CD14-positive monocyte (primary cell): Measurements from ENCODE around the gene ZNF506. TPM values are rescaled to one million over a fixed set of nuclear protein-coding genes. Genes with fewer than 3 reads are reported as not detected.
"Not testable (repeated sequence)": the region's sequence is repeated elsewhere in the genome, so short reads cannot be mapped to it uniquely, and the experiment has no call there.

Experiments used
- DNase-seq, 3 donors: peaks; one replicate each; pipeline ENCODE4 v3.0.0-alpha.2; 2011 to 2022
- H2AFZ ChIP-seq: 2 replicates; pipeline ENCODE4 v1.6.0; 2012; ENCODE audit warnings: mild to moderate bottlenecking, low read depth, low read length, inconsistent platforms; ENCODE audit not compliant: insufficient read depth, poor library complexity, severe bottlenecking
- H3K27ac ChIP-seq, 2 donors: 1 replicate in 1 of 2; 2 replicates in 1 of 2; pipeline ENCODE4 v1.5.1; 2012 to 2013; ENCODE audit warnings: low read length in 2 of 2, control low read depth in 1 of 2, inconsistent platforms in 1 of 2, low read depth in 1 of 2, mild to moderate bottlenecking in 1 of 2
- H3K27me3 ChIP-seq, 2 donors: one replicate each; pipeline versions ENCODE4 v1.6.0 to v1.6.1; 2011 to 2013; ENCODE audit warnings: low read length in 2 of 2; ENCODE audit not compliant: control insufficient read depth in 2 of 2, insufficient read depth in 2 of 2
- H3K36me3 ChIP-seq, 2 donors: replicated peaks in 1 of 2; 1 replicate in 1 of 2; 2 replicates in 1 of 2; pipeline versions ENCODE4 v1.5.1 to v1.6.1; 2012 to 2013; ENCODE audit warnings: low read length in 2 of 2, control low read depth in 1 of 2, inconsistent platforms in 1 of 2, mild to moderate bottlenecking in 1 of 2; ENCODE audit not compliant: insufficient read depth in 2 of 2, control insufficient read depth in 1 of 2
- H3K4me1 ChIP-seq, 2 donors: 1 replicate in 1 of 2; 2 replicates in 1 of 2; pipeline versions ENCODE4 v1.5.1 to v1.6.1; 2012 to 2013; ENCODE audit warnings: low read length in 2 of 2, control low read depth in 1 of 2, inconsistent platforms in 1 of 2, mild to moderate bottlenecking in 1 of 2, moderate library complexity in 1 of 2; ENCODE audit not compliant: insufficient read depth in 2 of 2, control insufficient read depth in 1 of 2
- H3K4me2 ChIP-seq: replicated peaks from 2 replicates; pipeline ENCODE3; 2012; ENCODE audit warnings: low read length, moderate library complexity, mild to moderate bottlenecking; ENCODE audit not compliant: poor library complexity, severe bottlenecking; ENCODE audit errors: extremely low read depth
- H3K4me3 ChIP-seq, 3 experiments: fragments of 200-600 bp in 1 of 3; sonication (generic) in 1 of 3; replicated peaks in 1 of 3; 1 replicate in 2 of 3; 2 replicates in 1 of 3; pipeline ENCODE4 v1.5.1; 2011 to 2013; ENCODE audit warnings: low read length in 3 of 3, mild to moderate bottlenecking in 3 of 3, control low read depth in 2 of 3, low read depth in 2 of 3, inconsistent platforms in 1 of 3, moderate library complexity in 1 of 3
- H3K79me2 ChIP-seq: 2 replicates; pipeline ENCODE4 v1.6.0; 2012; ENCODE audit warnings: mild to moderate bottlenecking, control low read depth, inconsistent platforms, low read length, moderate library complexity; ENCODE audit not compliant: insufficient read depth
- H3K9ac ChIP-seq: 2 replicates; pipeline ENCODE4 v1.6.0; 2017; ENCODE audit warnings: low read length, mild to moderate bottlenecking; ENCODE audit not compliant: insufficient read depth, poor library complexity, severe bottlenecking
- H3K9me3 ChIP-seq, 2 donors: replicated peaks in 1 of 2; 1 replicate in 1 of 2; 2 replicates in 1 of 2; pipeline versions ENCODE4 v1.5.1 to v1.6.1; 2012 to 2013; ENCODE audit warnings: low read length in 2 of 2, control low read depth in 1 of 2; ENCODE audit not compliant: control insufficient read depth in 1 of 2, insufficient read depth in 1 of 2
- H4K20me1 ChIP-seq: 2 replicates; pipeline ENCODE4 v1.6.0; 2012; ENCODE audit warnings: mild to moderate bottlenecking, low read length, control low read depth, moderate library complexity; ENCODE audit not compliant: insufficient read depth
- H3K27ac Mint-ChIP-seq, 7 donors: one replicate each; pipeline ENCODE4 v1.8.0; 2020; ENCODE audit warnings: mild to moderate bottlenecking in 7 of 7, mixed read lengths in 7 of 7, moderate library complexity in 6 of 7, inconsistent platforms in 2 of 7
- H3K27me3 Mint-ChIP-seq, 3 donors: one replicate each; pipeline ENCODE4 v1.8.0; 2021 to 2022; ENCODE audit warnings: low read depth in 3 of 3, mild to moderate bottlenecking in 3 of 3, mixed read lengths in 3 of 3, moderate library complexity in 3 of 3, inconsistent platforms in 1 of 3
- H3K36me3 Mint-ChIP-seq, 2 donors: one replicate each; pipeline ENCODE4 v1.8.0; 2020; ENCODE audit warnings: mixed read lengths in 2 of 2, inconsistent platforms in 1 of 2, mild to moderate bottlenecking in 1 of 2
- H3K4me1 Mint-ChIP-seq: one replicate; pipeline ENCODE4 v1.8.0; 2020; ENCODE audit warnings: mild to moderate bottlenecking, mixed read lengths
- H3K4me3 Mint-ChIP-seq, 2 donors: one replicate each; pipeline ENCODE4 v1.8.0; 2020; ENCODE audit warnings: mild to moderate bottlenecking in 2 of 2, mixed read lengths in 2 of 2, moderate library complexity in 1 of 2
- H3K9me3 Mint-ChIP-seq, 7 donors: one replicate each; pipeline ENCODE4 v1.8.0; 2020 to 2022; ENCODE audit warnings: mixed read lengths in 7 of 7, mild to moderate bottlenecking in 6 of 7, moderate library complexity in 6 of 7, inconsistent platforms in 2 of 7
- WGBS: methylation state at CpG from one replicate; pipeline ENCODE4 v1.1.5; 2013; ENCODE audit warnings: missing lambda C conversion rate; ENCODE audit not compliant: insufficient coverage; 5-methylcytosine and 5-hydroxymethylcytosine counted together
- intact Hi-C, 2 donors: fragments of 100-400 bp; cut with micrococcal nuclease; formaldehyde crosslinking; loops; one replicate each; pipeline versions ENCODE4 v1.15.0 to v1.15.1; 2023
- polyA plus RNA-seq, 3 donors: library from polyadenylated mRNA; depleted of rRNA in 1 of 3; unstranded in 2 of 3; stranded (reverse) in 1 of 3; fragments of 300-500 nt in 2 of 3; fragments of >200 nt in 1 of 3; fragmentation: Illumina TruSeq in 2 of 3; gene quantifications; 1 replicate in 2 of 3; 2 replicates in 1 of 3; pipeline ENCODE4 v1.2.3, GENCODE V29; 2012 to 2021
- TF ChIP-seq, protein P1 (sequence below): fragments of 200-600 bp; IDR thresholded peaks from one replicate; pipeline ENCODE4 v1.8.0; 2022; ENCODE audit warnings: antibody characterized with exemption, mild to moderate bottlenecking

The ZNF506 gene
- polyA plus RNA-seq, 3 donors = 4.1 to 8.3 (median 6.1) TPM

DNA sequence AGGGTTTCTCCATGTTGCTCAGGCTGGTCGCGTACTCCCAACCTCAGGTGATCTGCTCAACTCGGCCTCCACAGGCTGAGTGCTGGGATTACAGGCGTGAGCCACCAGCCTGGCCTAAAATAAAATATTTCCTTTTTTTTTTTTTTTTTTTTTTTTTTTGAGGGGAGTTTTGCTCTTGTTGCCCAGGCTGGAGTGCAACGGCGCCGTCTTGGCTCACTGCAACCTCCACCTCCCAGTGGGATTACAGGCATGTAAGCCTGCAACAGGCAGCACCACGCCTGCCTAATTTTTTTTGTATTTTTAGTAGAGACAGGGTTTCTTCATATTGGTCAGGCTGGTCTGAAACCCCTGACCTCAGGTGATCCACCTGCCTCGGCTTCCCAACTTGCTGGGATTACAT, 4.9 kb downstream of the ZNF506 start:
- peaks cover 83% of the 10 kb centered on the region for H3K79me2 ChIP-seq
- H3K27ac Mint-ChIP-seq = no peak overlapping the region

DNA sequence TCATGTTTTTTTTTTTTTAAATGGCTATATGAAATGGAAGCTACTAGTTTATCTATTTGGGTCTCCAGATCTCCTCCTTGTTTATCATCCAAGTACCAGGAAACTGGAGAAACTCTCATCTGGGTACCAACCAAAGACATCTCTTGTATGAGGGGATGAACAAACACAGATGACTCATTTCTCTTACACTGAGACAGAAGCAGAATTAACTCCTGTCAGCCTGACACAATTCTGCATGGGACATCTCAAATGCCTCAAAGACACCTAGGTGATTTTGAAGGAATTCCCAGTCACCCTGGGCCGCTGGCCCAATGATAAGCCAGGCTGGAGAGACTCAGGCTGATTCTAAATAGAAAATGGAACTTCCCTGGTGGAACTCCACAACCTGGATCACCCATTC, 9.6 kb downstream of the ZNF506 start:
- H3K4me3 Mint-ChIP-seq, H3K9ac ChIP-seq, H3K4me1 ChIP-seq, H2AFZ ChIP-seq, H3K27me3 Mint-ChIP-seq, H4K20me1 ChIP-seq, H3K27ac Mint-ChIP-seq, H3K4me2 ChIP-seq, DNase-seq, H3K4me3 ChIP-seq, H3K4me1 Mint-ChIP-seq, intact Hi-C loops, H3K27me3 ChIP-seq, H3K27ac ChIP-seq: not testable (repeated sequence)
- H3K9me3 Mint-ChIP-seq = peaks cover 33 to 86% (median 79%) of the 10 kb centered on the region in 7 donors
- Histone ChIP-seq H3K36me3 (peaks cover 2 to 77% of the 10 kb centered on the region in 2 donors), H3K9me3 (peaks cover 63 to 91% of the 10 kb centered on the region in 2 donors), H3K79me2 (peaks cover 52% of the 10 kb centered on the region)
- H3K36me3 Mint-ChIP-seq = peaks cover 38 to 62% of the 10 kb centered on the region in 2 donors
- WGBS = no CpG with 5 or more reads among the region's 1 CpG

More for the DNA sequence above, 4.9 kb downstream of the ZNF506 start:
- H3K27me3 ChIP-seq = no peaks in the 10 kb centered on the region
- no peaks in the 10 kb centered on the region for H4K20me1 ChIP-seq
- no peak for DNase-seq
- H3K4me1 ChIP-seq = peaks cover 0 to 3% of the 10 kb centered on the region in 2 donors
- no peak overlapping the region for H3K27ac ChIP-seq
- no peak overlapping the region for H3K4me3 ChIP-seq
- peaks cover 7% of the 10 kb centered on the region for H3K4me1 Mint-ChIP-seq
- peaks cover 0 to 1% (median 0%) of the 10 kb centered on the region in 3 donors for H3K27me3 Mint-ChIP-seq
- H3K36me3 ChIP-seq = peaks cover 7 to 69% of the 10 kb centered on the region in 2 donors
- H3K9ac ChIP-seq = no peak overlapping the region
- intact Hi-C loops = no loop called here
- peaks cover 73 to 80% of the 10 kb centered on the region in 2 donors for H3K9me3 ChIP-seq
- WGBS = 100% methylated on average over 1 of the region's 9 CpGs
- H3K9me3 Mint-ChIP-seq = peaks cover 51 to 95% (median 85%) of the 10 kb centered on the region in 7 donors
- no peak overlapping the region for H2AFZ ChIP-seq
- TF ChIP-seq, protein P1, sequence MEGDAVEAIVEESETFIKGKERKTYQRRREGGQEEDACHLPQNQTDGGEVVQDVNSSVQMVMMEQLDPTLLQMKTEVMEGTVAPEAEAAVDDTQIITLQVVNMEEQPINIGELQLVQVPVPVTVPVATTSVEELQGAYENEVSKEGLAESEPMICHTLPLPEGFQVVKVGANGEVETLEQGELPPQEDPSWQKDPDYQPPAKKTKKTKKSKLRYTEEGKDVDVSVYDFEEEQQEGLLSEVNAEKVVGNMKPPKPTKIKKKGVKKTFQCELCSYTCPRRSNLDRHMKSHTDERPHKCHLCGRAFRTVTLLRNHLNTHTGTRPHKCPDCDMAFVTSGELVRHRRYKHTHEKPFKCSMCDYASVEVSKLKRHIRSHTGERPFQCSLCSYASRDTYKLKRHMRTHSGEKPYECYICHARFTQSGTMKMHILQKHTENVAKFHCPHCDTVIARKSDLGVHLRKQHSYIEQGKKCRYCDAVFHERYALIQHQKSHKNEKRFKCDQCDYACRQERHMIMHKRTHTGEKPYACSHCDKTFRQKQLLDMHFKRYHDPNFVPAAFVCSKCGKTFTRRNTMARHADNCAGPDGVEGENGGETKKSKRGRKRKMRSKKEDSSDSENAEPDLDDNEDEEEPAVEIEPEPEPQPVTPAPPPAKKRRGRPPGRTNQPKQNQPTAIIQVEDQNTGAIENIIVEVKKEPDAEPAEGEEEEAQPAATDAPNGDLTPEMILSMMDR = no peak
- H3K36me3 Mint-ChIP-seq = peaks cover 48 to 73% of the 10 kb centered on the region in 2 donors
- no peak overlapping the region for H3K4me3 Mint-ChIP-seq
- H3K4me2 ChIP-seq = no peak overlapping the region
